Activated CD8-positive, alpha-beta memory T cell treated with anti-CD3 and anti-CD28 coated beads, Interleukin-2, amount 10 ng/mL, durations not matched to agents 7 days and 5 days (primary cell): ENCODE measurements around the gene MKX. TPM values are rescaled to one million over a fixed set of nuclear protein-coding genes. Genes with fewer than 3 reads are reported as not detected.

ENCODE experiments used
- ATAC-seq: fragments of 150-1000 bp; cut with Tn5 transposase; one replicate; pipeline ENCODE4 v1.10.0; 2021; ENCODE audit warnings: moderate library complexity
- CTCF ChIA-PET: fragments of 350-600 bp; sonication (Branson Sonifier 250); formaldehyde crosslinking; loops from one replicate; lab custom pipeline; 2021; ENCODE audit warnings: antibody characterized with exemption; lab: Charles Lee
- DNase-seq: peaks from one replicate; pipeline ENCODE4 v3.0.0-alpha.2; 2020
- H3K27ac Mint-ChIP-seq: one replicate; pipeline ENCODE4 v1.8.0; 2021; ENCODE audit warnings: mild to moderate bottlenecking, mixed read lengths
- H3K27me3 Mint-ChIP-seq: one replicate; pipeline ENCODE4 v1.8.0; 2021; ENCODE audit warnings: mixed read lengths
- H3K36me3 Mint-ChIP-seq: one replicate; pipeline ENCODE4 v1.8.0; 2021; ENCODE audit warnings: mild to moderate bottlenecking, mixed read lengths
- H3K4me1 Mint-ChIP-seq: one replicate; pipeline ENCODE4 v1.8.0; 2021; ENCODE audit warnings: mixed read lengths
- H3K4me3 Mint-ChIP-seq: one replicate; pipeline ENCODE4 v1.8.0; 2021; ENCODE audit warnings: mild to moderate bottlenecking, moderate library complexity, mixed read lengths
- H3K9me3 Mint-ChIP-seq: one replicate; pipeline ENCODE4 v1.8.0; 2022; ENCODE audit warnings: low read depth, mixed read lengths
- total RNA-seq, 2 experiments: library from RNA; stranded (reverse); gene quantifications; one replicate each; pipeline ENCODE4 v1.2.3, GENCODE V29; 2021

The MKX gene
- total RNA-seq, 2 experiments from 2014 or later, result not detected

- H3K9me3 Mint-ChIP-seq, result no peaks in the 10 kb centered on the region
- H3K27ac Mint-ChIP-seq, result no peak overlapping the region
- CTCF ChIA-PET, result no interaction called here
- no peak overlapping the region for H3K4me3 Mint-ChIP-seq
- ATAC-seq (no peak), DNase-seq (no peak)
- peaks cover 10% of the 10 kb centered on the region for H3K27me3 Mint-ChIP-seq
- H3K4me1 Mint-ChIP-seq, result no peaks in the 10 kb centered on the region
- no peaks in the 10 kb centered on the region for H3K36me3 Mint-ChIP-seq
Observed at GRCh38 chr10:27646194-27646593, 99.4 kb downstream of the MKX start.

GRCh38 chr10:27644307-27644939 is 101.2 kb downstream of the MKX start:
- no peak for DNase-seq
- H3K27ac Mint-ChIP-seq, result no peak overlapping the region
- H3K27me3 Mint-ChIP-seq, result peaks cover 10% of the 10 kb centered on the region
- H3K9me3 Mint-ChIP-seq, result no peaks in the 10 kb centered on the region
- no peak overlapping the region for H3K4me3 Mint-ChIP-seq
- CTCF ChIA-PET, result no interaction called here
- H3K4me1 Mint-ChIP-seq, result no peaks in the 10 kb centered on the region
- H3K36me3 Mint-ChIP-seq, result no peaks in the 10 kb centered on the region
- no peak for ATAC-seq

- Mint-ChIP-seq H3K4me1 (no peaks in the 10 kb centered on the region), H3K27ac (no peak overlapping the region), H3K9me3 (no peaks in the 10 kb centered on the region), H3K27me3 (peaks cover 8% of the 10 kb centered on the region), H3K36me3 (no peaks in the 10 kb centered on the region), H3K4me3 (no peak overlapping the region)
- ATAC-seq (no peak), DNase-seq (no peak)
- CTCF ChIA-PET, result interaction anchor here (1.5 kb wide), 1 partner anchor 12 kb away, joined by 8 read pairs; no protein-coding TSS in a partner anchor
Observed at GRCh38 chr10:27643301-27643700, 102.3 kb downstream of the MKX start.

GRCh38 chr10:27642023-27642589 is 103.5 kb downstream of the MKX start:
- no peak overlapping the region for H3K4me3 Mint-ChIP-seq
- no peaks in the 10 kb centered on the region for H3K9me3 Mint-ChIP-seq
- DNase-seq (no peak), ATAC-seq (no peak)
- H3K4me1 Mint-ChIP-seq, result no peaks in the 10 kb centered on the region
- H3K36me3 Mint-ChIP-seq, result no peaks in the 10 kb centered on the region
- peaks cover 5% of the 10 kb centered on the region for H3K27me3 Mint-ChIP-seq
- CTCF ChIA-PET, result interaction anchor here (1.5 kb wide), 1 partner anchor 14 kb away, joined by 8 read pairs; no protein-coding TSS in a partner anchor
- no peak overlapping the region for H3K27ac Mint-ChIP-seq

- CTCF ChIA-PET, result no interaction called here
- no peaks in the 10 kb centered on the region for H3K9me3 Mint-ChIP-seq
- no peak for ATAC-seq
Observed at GRCh38 chr10:27638071-27638750, 107.4 kb downstream of the MKX start.

GRCh38 chr10:27637601-27638000 is 108.0 kb downstream of the MKX start:
- Mint-ChIP-seq H3K9me3 (no peaks in the 10 kb centered on the region), H3K4me3 (no peak overlapping the region), H3K36me3 (no peaks in the 10 kb centered on the region), H3K4me1 (no peaks in the 10 kb centered on the region), H3K27ac (no peak overlapping the region), H3K27me3 (peaks cover 3% of the 10 kb centered on the region)
- CTCF ChIA-PET, result no interaction called here
- DNase-seq (no peak), ATAC-seq (no peak)

More at GRCh38 chr10:27638071-27638750, 107.4 kb downstream of the MKX start:
- Mint-ChIP-seq H3K27ac (no peak overlapping the region), H3K4me3 (no peak overlapping the region), H3K4me1 (no peaks in the 10 kb centered on the region), H3K27me3 (peaks cover 3% of the 10 kb centered on the region), H3K36me3 (no peaks in the 10 kb centered on the region)
- no peak for DNase-seq

- Mint-ChIP-seq H3K4me3 (no peak overlapping the region), H3K4me1 (no peaks in the 10 kb centered on the region), H3K36me3 (no peaks in the 10 kb centered on the region), H3K27me3 (no peaks in the 10 kb centered on the region), H3K27ac (no peak overlapping the region), H3K9me3 (no peaks in the 10 kb centered on the region)
- CTCF ChIA-PET, result no interaction called here
- DNase-seq, result no peak
- ATAC-seq, result no peak
Observed at GRCh38 chr10:27636816-27637215, 108.8 kb downstream of the MKX start.

GRCh38 chr10:27635699-27636270 is 109.8 kb downstream of the MKX start:
- Mint-ChIP-seq H3K27me3 (no peaks in the 10 kb centered on the region), H3K9me3 (no peaks in the 10 kb centered on the region), H3K4me1 (no peaks in the 10 kb centered on the region), H3K4me3 (no peak overlapping the region), H3K36me3 (no peaks in the 10 kb centered on the region), H3K27ac (no peak overlapping the region)
- CTCF ChIA-PET, result no interaction called here
- DNase-seq (no peak), ATAC-seq (no peak)

GRCh38 chr10:27635290-27635689 is 110.3 kb downstream of the MKX start:
- DNase-seq, result no peak
- no peaks in the 10 kb centered on the region for H3K36me3 Mint-ChIP-seq
- H3K4me1 Mint-ChIP-seq, result no peaks in the 10 kb centered on the region
- H3K27me3 Mint-ChIP-seq, result no peaks in the 10 kb centered on the region
- CTCF ChIA-PET, result no interaction called here
- no peaks in the 10 kb centered on the region for H3K9me3 Mint-ChIP-seq
- ATAC-seq, result no peak
- H3K27ac Mint-ChIP-seq, result no peak overlapping the region
- no peak overlapping the region for H3K4me3 Mint-ChIP-seq

- CTCF ChIA-PET, result no interaction called here
- no peak for ATAC-seq
- Mint-ChIP-seq H3K9me3 (no peaks in the 10 kb centered on the region), H3K4me1 (no peaks in the 10 kb centered on the region), H3K36me3 (no peaks in the 10 kb centered on the region), H3K4me3 (no peak overlapping the region), H3K27ac (no peak overlapping the region), H3K27me3 (peaks cover 3% of the 10 kb centered on the region)
- DNase-seq, result no peak
Observed at GRCh38 chr10:27628621-27629020, 117.0 kb downstream of the MKX start.

- CTCF ChIA-PET, result no interaction called here
- ATAC-seq (no peak), DNase-seq (no peak)
- H3K27me3 Mint-ChIP-seq, result peaks cover 3% of the 10 kb centered on the region
- H3K36me3 Mint-ChIP-seq, result no peaks in the 10 kb centered on the region
- H3K4me3 Mint-ChIP-seq, result no peak overlapping the region
- H3K9me3 Mint-ChIP-seq, result no peaks in the 10 kb centered on the region
- no peak overlapping the region for H3K27ac Mint-ChIP-seq
- H3K4me1 Mint-ChIP-seq, result no peaks in the 10 kb centered on the region
Observed at GRCh38 chr10:27626890-27627289, 118.7 kb downstream of the MKX start.

GRCh38 chr10:27625452-27626211 is 120.0 kb downstream of the MKX start:
- H3K4me1 Mint-ChIP-seq, result no peaks in the 10 kb centered on the region
- peaks cover 3% of the 10 kb centered on the region for H3K27me3 Mint-ChIP-seq
- H3K27ac Mint-ChIP-seq, result no peak overlapping the region
- CTCF ChIA-PET, result no interaction called here
- DNase-seq (no peak), ATAC-seq (no peak)
- no peaks in the 10 kb centered on the region for H3K9me3 Mint-ChIP-seq
- no peaks in the 10 kb centered on the region for H3K36me3 Mint-ChIP-seq
- H3K4me3 Mint-ChIP-seq, result no peak overlapping the region

- H3K27ac Mint-ChIP-seq, result no peak overlapping the region
- no peaks in the 10 kb centered on the region for H3K36me3 Mint-ChIP-seq
- H3K4me1 Mint-ChIP-seq, result no peaks in the 10 kb centered on the region
- DNase-seq (no peak), ATAC-seq (no peak)
- H3K4me3 Mint-ChIP-seq, result no peak overlapping the region
- CTCF ChIA-PET, result no interaction called here
- peaks cover 3% of the 10 kb centered on the region for H3K27me3 Mint-ChIP-seq
- H3K9me3 Mint-ChIP-seq, result no peaks in the 10 kb centered on the region
Observed at GRCh38 chr10:27624941-27625340, 120.7 kb downstream of the MKX start.
